GM10266 (cell line): Measurements from ENCODE around the gene ZSWIM8.
"Not testable (repeated sequence)": the region's sequence is repeated elsewhere in the genome, so short reads cannot be mapped to it uniquely, and the experiment has no call there.

ENCODE experiments used
- DNase-seq: peaks from one replicate; pipeline ENCODE4 v3.0.0; 2012; ENCODE audit errors: extremely low spot score
- CTCF ChIP-seq: IDR thresholded peaks from 2 replicates; pipeline ENCODE4 v1.5.1; 2012; ENCODE audit warnings: mild to moderate bottlenecking, low read depth; ENCODE audit not compliant: control insufficient read depth, insufficient read depth; ENCODE audit errors: missing control alignments

ZSWIM8 gene

GRCh38 chr10:73828161-73828560 lies 42.8 kb downstream of the ZSWIM8 start:
- no peak for TF ChIP-seq CTCF
- DNase-seq = no peak

- not testable (repeated sequence) for DNase-seq
These were observed 43.7 kb downstream of the ZSWIM8 start for GRCh38 chr10:73829090-73829489.

- TF ChIP-seq CTCF = no peak
- no peak for DNase-seq
These were observed 51.1 kb downstream of the ZSWIM8 start for GRCh38 chr10:73836427-73836980.

GRCh38 chr10:73837072-73837471 lies 51.7 kb downstream of the ZSWIM8 start:
- no peak for DNase-seq
- TF ChIP-seq CTCF = no peak

GRCh38 chr10:73838008-73838567 lies 52.7 kb downstream of the ZSWIM8 start:
- DNase-seq = no peak
- TF ChIP-seq CTCF = no peak

- no peak for DNase-seq
- no peak for TF ChIP-seq CTCF
These were observed 53.4 kb downstream of the ZSWIM8 start for GRCh38 chr10:73838827-73839226.

GRCh38 chr10:73839276-73839966 lies 54.0 kb downstream of the ZSWIM8 start:
- no peak for TF ChIP-seq CTCF

More at GRCh38 chr10:73839276-73839966, 54.0 kb downstream of the ZSWIM8 start:
- DNase-seq = no peak
